Endothelial cell (in vitro differentiated cells): ENCODE measurements around the gene TSPAN9. TPM values are rescaled to one million over a fixed set of nuclear protein-coding genes. Genes with fewer than 3 reads are reported as not detected.
A peak's percentile ranks its signal among the peaks of the same experiment; 100 is the strongest.

ENCODE experiments used
- DNase-seq: peaks from one replicate; pipeline ENCODE4 v3.0.0; 2021; ENCODE audit warnings: low spot score
- H3K27ac Mint-ChIP-seq: one replicate; pipeline ENCODE4 v1.8.0; 2021; ENCODE audit warnings: mixed read lengths, inconsistent platforms; ENCODE audit not compliant: unreplicated experiment
- H3K27me3 Mint-ChIP-seq: one replicate; pipeline ENCODE4 v1.8.0; 2021; ENCODE audit warnings: mild to moderate bottlenecking, moderate library complexity, mixed read lengths, inconsistent platforms; ENCODE audit not compliant: unreplicated experiment
- H3K36me3 Mint-ChIP-seq: one replicate; pipeline ENCODE4 v1.8.0; 2021; ENCODE audit warnings: mild to moderate bottlenecking, low read depth, mixed read lengths, inconsistent platforms; ENCODE audit not compliant: unreplicated experiment
- H3K4me1 Mint-ChIP-seq: one replicate; pipeline ENCODE4 v1.8.0; 2021; ENCODE audit warnings: mild to moderate bottlenecking, mixed read lengths, inconsistent platforms; ENCODE audit not compliant: unreplicated experiment
- H3K4me3 Mint-ChIP-seq: one replicate; pipeline ENCODE4 v1.8.0; 2021; ENCODE audit warnings: mild to moderate bottlenecking, mixed read lengths, inconsistent platforms; ENCODE audit not compliant: unreplicated experiment
- H3K9me3 Mint-ChIP-seq: one replicate; pipeline ENCODE4 v1.8.0; 2021; ENCODE audit warnings: mixed read lengths, inconsistent platforms; ENCODE audit not compliant: unreplicated experiment
- CTCF ChIP-seq: fragments of 200-600 bp; sonication (generic); IDR thresholded peaks from one replicate; pipeline ENCODE4 v1.5.0; 2021; ENCODE audit warnings: antibody characterized with exemption; ENCODE audit not compliant: unreplicated experiment
- total RNA-seq: library from RNA; stranded (reverse); fragmentation: NEBNext Ultra II Directional; extraction: Animal tissue kit (Norgen Biotek cat#: 25700); gene quantifications from one replicate; pipeline ENCODE4 v1.2.1, GENCODE V29; 2021; ENCODE audit not compliant: unreplicated experiment

The TSPAN9 gene
- total RNA-seq, 1 donor from 2014 or later, result 116 TPM

- H3K27me3 Mint-ChIP-seq, result peaks cover 24% of the 10 kb centered on the region
- H3K9me3 Mint-ChIP-seq, result no peaks in the 10 kb centered on the region
- peak overlapping the region; percentile 76 for H3K4me3 Mint-ChIP-seq
- no peak overlapping the region for H3K27ac Mint-ChIP-seq
- peaks cover 18% of the 10 kb centered on the region for H3K36me3 Mint-ChIP-seq
- TF ChIP-seq CTCF, result no peak
- peaks cover 49% of the 10 kb centered on the region for H3K4me1 Mint-ChIP-seq
- DNase-seq, result no peak
These were observed 112.1 kb downstream of the TSPAN9 start for GRCh38 chr12:3189282-3189681.

GRCh38 chr12:3190101-3190500 is 112.9 kb downstream of the TSPAN9 start:
- TF ChIP-seq CTCF, result no peak
- Mint-ChIP-seq H3K36me3 (peaks cover 22% of the 10 kb centered on the region), H3K27ac (no peak overlapping the region), H3K27me3 (peaks cover 27% of the 10 kb centered on the region), H3K9me3 (no peaks in the 10 kb centered on the region), H3K4me3 (no peak overlapping the region), H3K4me1 (peaks cover 46% of the 10 kb centered on the region)
- no peak for DNase-seq

- Mint-ChIP-seq H3K4me3 (no peak overlapping the region), H3K27ac (no peak overlapping the region), H3K36me3 (peaks cover 17% of the 10 kb centered on the region), H3K4me1 (peaks cover 35% of the 10 kb centered on the region), H3K9me3 (no peaks in the 10 kb centered on the region), H3K27me3 (peaks cover 26% of the 10 kb centered on the region)
- no peak for DNase-seq
- TF ChIP-seq CTCF, result no peak
These were observed 114.3 kb downstream of the TSPAN9 start for GRCh38 chr12:3191450-3191849.

- peaks cover 22% of the 10 kb centered on the region for H3K36me3 Mint-ChIP-seq
- peak overlapping the region; percentile 10 for H3K27ac Mint-ChIP-seq
- H3K9me3 Mint-ChIP-seq, result no peaks in the 10 kb centered on the region
- DNase-seq, result no peak
- peaks cover 26% of the 10 kb centered on the region for H3K27me3 Mint-ChIP-seq
- H3K4me3 Mint-ChIP-seq, result peak overlapping the region; percentile 22
- no peak for TF ChIP-seq CTCF
- H3K4me1 Mint-ChIP-seq, result peaks cover 28% of the 10 kb centered on the region
These were observed 115.0 kb downstream of the TSPAN9 start for GRCh38 chr12:3192221-3192620.

DNA sequence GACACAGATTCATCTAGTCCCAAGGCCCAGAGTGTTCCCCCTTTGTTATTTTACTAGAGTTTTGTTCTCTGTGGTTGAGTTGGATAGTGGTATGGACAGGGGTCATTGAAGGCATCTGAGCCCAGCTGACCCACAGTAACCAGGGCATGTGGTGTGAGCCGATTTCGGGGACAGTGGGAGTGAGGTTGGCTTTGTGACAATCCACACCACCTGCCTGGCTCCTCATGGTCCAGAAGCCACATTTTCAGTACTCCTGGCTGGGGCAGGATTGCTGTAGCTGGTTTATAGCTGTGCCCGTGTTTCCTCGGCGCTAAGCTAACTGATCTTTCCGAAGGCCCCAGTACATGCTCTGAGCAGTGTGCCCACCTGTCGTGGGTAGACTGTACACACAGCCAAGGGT is 116.0 kb downstream of the TSPAN9 start:
- no peak for DNase-seq
- no peak overlapping the region for H3K27ac Mint-ChIP-seq
- H3K9me3 Mint-ChIP-seq, result no peaks in the 10 kb centered on the region
- H3K36me3 Mint-ChIP-seq, result peaks cover 23% of the 10 kb centered on the region
- no peak overlapping the region for H3K4me3 Mint-ChIP-seq
- peaks cover 26% of the 10 kb centered on the region for H3K27me3 Mint-ChIP-seq
- no peak for TF ChIP-seq CTCF
- H3K4me1 Mint-ChIP-seq, result peaks cover 22% of the 10 kb centered on the region
